SJSA1 (cell line): ENCODE measurements around the gene HMX1. TPM values are rescaled to one million over a fixed set of nuclear protein-coding genes. Genes with fewer than 3 reads are reported as not detected.

ENCODE experiments used
- DNase-seq, 2 experiments: peaks; one replicate each; pipeline ENCODE4 v3.0.0-alpha.2; 2015 to 2020; ENCODE audit warnings: low spot score in 2 of 2, low read depth in 1 of 2
- H3K27ac ChIP-seq: fragments of 250-450 bp; sonication (Bioruptor Pico); 2 replicates; pipeline ENCODE4 v1.5.1; 2020; ENCODE audit warnings: mild to moderate bottlenecking, moderate library complexity
- H3K27me3 ChIP-seq: fragments of 250-450 bp; sonication (Bioruptor Pico); replicated peaks from 2 replicates; pipeline ENCODE4 v1.5.1; 2020; ENCODE audit warnings: mild to moderate bottlenecking, moderate library complexity
- H3K36me3 ChIP-seq: fragments of 250-450 bp; sonication (Bioruptor Pico); 2 replicates; pipeline ENCODE4 v1.5.1; 2020; ENCODE audit warnings: mild to moderate bottlenecking
- H3K4me1 ChIP-seq: fragments of 250-450 bp; sonication (Bioruptor Pico); replicated peaks from 2 replicates; pipeline ENCODE4 v1.6.1; 2021; ENCODE audit warnings: mild to moderate bottlenecking
- H3K4me3 ChIP-seq: fragments of 250-450 bp; sonication (Bioruptor Pico); 2 replicates; pipeline ENCODE4 v1.5.1; 2020; ENCODE audit warnings: mild to moderate bottlenecking
- H3K9me3 ChIP-seq: fragments of 250-450 bp; sonication (Bioruptor Pico); replicated peaks from 2 replicates; pipeline ENCODE4 v1.5.1; 2020; ENCODE audit warnings: mild to moderate bottlenecking
- total RNA-seq: library from RNA; depleted of rRNA; stranded (reverse); fragments of >200 nt; shearing (Covaris generic); gene quantifications from 2 replicates; pipeline ENCODE4 v1.2.3, GENCODE V29; 2014

HMX1 gene
- total RNA-seq, 1 experiment from 2014 or later: 0.63 TPM

DNA sequence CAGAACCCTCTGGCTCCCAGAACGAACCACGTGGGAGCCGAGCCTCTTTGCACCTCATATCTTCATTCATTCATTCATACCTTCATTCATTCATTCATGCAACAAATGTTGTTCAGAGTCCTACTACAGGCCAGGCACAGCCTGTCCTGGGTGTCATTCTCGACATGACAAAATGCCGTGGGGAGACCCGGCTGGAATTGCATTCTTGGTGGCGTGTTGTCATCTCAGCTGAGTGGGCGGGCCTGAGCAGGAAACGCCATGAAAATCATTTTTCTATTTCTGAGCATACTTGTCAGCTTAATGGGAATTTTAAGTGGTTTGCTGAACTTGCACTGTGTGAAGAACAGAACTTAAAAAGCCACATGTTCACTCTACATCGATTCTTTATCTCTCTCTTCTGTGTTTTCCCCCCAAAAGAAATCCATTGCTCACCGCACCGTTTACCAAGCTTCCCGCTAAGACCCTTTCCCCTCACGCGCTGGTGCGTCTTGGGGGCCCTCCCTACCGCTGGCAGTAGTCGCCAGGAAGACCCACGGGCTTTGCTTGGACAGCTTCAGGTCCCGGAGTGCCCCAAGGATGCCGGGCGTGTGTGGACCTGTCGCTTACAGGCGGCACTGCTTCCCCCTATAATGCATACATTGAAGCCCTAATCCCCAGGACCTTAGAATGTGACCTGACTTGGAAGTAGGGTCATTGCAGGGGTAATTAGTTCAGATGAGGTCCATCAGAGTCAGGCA lies 41.6 kb upstream of the HMX1 start:
- peak in 1 of 2 experiments; percentile 6 for DNase-seq
- no peaks in the 10 kb centered on the region for H3K9me3 ChIP-seq
- H3K4me3 ChIP-seq: no peak overlapping the region
- no peaks in the 10 kb centered on the region for H3K4me1 ChIP-seq
- no peak overlapping the region for H3K27ac ChIP-seq
- no peaks in the 10 kb centered on the region for H3K36me3 ChIP-seq
- H3K27me3 ChIP-seq: no peaks in the 10 kb centered on the region

GRCh38 chr4:8912506-8912905 lies 40.9 kb upstream of the HMX1 start:
- no peaks in the 10 kb centered on the region for H3K4me1 ChIP-seq
- no peak overlapping the region for H3K27ac ChIP-seq
- H3K36me3 ChIP-seq: no peaks in the 10 kb centered on the region
- peak in 1 of 2 experiments; percentile 20 for DNase-seq
- no peaks in the 10 kb centered on the region for H3K27me3 ChIP-seq
- H3K9me3 ChIP-seq: no peaks in the 10 kb centered on the region
- H3K4me3 ChIP-seq: no peak overlapping the region

- Histone ChIP-seq H3K27me3 (no peaks in the 10 kb centered on the region), H3K27ac (no peak overlapping the region), H3K36me3 (no peaks in the 10 kb centered on the region), H3K4me3 (no peak overlapping the region), H3K4me1 (no peaks in the 10 kb centered on the region), H3K9me3 (no peaks in the 10 kb centered on the region)
- peak in 1 of 2 experiments; percentile 12 for DNase-seq
Measured at GRCh38 chr4:8912089-8912455, 40.4 kb upstream of the HMX1 start.

GRCh38 chr4:8911316-8912088 lies 39.9 kb upstream of the HMX1 start:
- H3K36me3 ChIP-seq: no peaks in the 10 kb centered on the region
- peak in 1 of 2 experiments; percentile 20 for DNase-seq
- no peaks in the 10 kb centered on the region for H3K9me3 ChIP-seq
- no peaks in the 10 kb centered on the region for H3K4me1 ChIP-seq
- no peak overlapping the region for H3K27ac ChIP-seq
- H3K4me3 ChIP-seq: no peak overlapping the region
- H3K27me3 ChIP-seq: no peaks in the 10 kb centered on the region

GRCh38 chr4:8910822-8911315 lies 39.2 kb upstream of the HMX1 start:
- H3K9me3 ChIP-seq: no peaks in the 10 kb centered on the region

DNA sequence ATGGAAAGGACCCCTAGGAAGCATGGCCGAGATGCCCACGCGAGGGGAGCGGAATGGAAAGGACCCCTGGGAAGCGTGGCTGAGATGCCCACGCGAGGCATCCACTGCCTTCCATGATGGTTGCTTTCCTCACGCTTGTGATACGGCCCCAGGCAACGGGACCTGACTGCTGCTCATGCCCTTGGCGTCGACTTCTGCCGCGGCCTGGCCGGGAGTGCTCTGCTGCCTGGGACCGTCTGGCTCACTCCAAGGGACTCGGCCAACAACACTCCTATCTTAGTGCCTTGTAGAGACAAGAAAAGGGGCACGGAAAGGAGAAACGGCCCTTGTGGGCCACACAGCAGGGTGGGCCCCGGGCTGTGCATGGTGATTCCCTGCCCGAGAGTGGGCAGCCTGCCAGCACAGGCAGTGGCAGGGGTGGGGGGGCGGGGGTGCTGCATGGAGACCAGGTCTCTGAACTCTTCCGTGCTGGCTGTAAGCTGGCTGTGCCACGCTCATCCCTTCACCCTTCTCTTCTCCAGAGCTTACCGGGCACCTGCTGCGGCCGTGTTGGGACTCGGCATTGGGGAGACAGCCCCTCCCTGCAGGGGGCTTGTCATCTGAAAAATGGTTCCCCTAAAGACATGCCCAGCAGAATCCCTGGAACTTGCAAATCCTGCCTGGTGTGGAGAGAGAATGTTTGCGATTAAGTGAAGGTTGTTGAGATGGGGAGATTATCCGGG lies 38.6 kb upstream of the HMX1 start:
- H3K27me3 ChIP-seq: no peaks in the 10 kb centered on the region
- H3K27ac ChIP-seq: no peak overlapping the region
- no peaks in the 10 kb centered on the region for H3K9me3 ChIP-seq
- no peaks in the 10 kb centered on the region for H3K4me1 ChIP-seq
- no peak overlapping the region for H3K4me3 ChIP-seq
- no peaks in the 10 kb centered on the region for H3K36me3 ChIP-seq
- DNase-seq: peak in 1 of 2 experiments; percentile 11

More at GRCh38 chr4:8910822-8911315, 39.2 kb upstream of the HMX1 start:
- peak in 1 of 2 experiments; percentile 25 for DNase-seq
- no peaks in the 10 kb centered on the region for H3K36me3 ChIP-seq
- H3K27ac ChIP-seq: no peak overlapping the region
- H3K4me1 ChIP-seq: no peaks in the 10 kb centered on the region
- no peaks in the 10 kb centered on the region for H3K27me3 ChIP-seq
- no peak overlapping the region for H3K4me3 ChIP-seq

DNA sequence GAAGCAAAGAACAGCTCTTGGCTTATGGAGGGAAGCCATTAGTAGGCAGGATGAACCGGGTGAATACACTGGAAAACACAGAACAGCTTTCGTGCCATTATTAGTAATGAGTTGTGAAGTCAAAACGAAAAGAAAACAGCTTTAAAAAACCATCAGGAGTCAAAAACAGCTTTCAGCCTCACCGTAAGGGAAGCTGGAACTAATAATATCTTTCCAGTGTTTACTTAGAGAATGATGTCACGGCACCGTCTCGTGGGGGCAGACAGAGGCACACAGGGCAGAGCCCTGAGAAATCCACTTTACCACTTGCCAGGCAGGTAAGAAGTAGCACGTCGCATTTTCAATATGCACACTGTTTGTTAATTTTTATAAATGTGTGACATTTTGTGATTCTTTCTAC lies 37.9 kb upstream of the HMX1 start:
- H3K27ac ChIP-seq: no peak overlapping the region

GRCh38 chr4:8908206-8908893 lies 36.7 kb upstream of the HMX1 start:
- H3K27me3 ChIP-seq: no peaks in the 10 kb centered on the region
- H3K36me3 ChIP-seq: no peaks in the 10 kb centered on the region
- H3K9me3 ChIP-seq: no peaks in the 10 kb centered on the region
- no peak overlapping the region for H3K4me3 ChIP-seq
- no peak overlapping the region for H3K27ac ChIP-seq
- peak in 1 of 2 experiments; percentile 22 for DNase-seq
- no peaks in the 10 kb centered on the region for H3K4me1 ChIP-seq

More for the DNA sequence above, 37.9 kb upstream of the HMX1 start:
- Histone ChIP-seq H3K27me3 (no peaks in the 10 kb centered on the region), H3K4me3 (no peak overlapping the region), H3K36me3 (no peaks in the 10 kb centered on the region), H3K4me1 (no peaks in the 10 kb centered on the region), H3K9me3 (no peaks in the 10 kb centered on the region)
- DNase-seq: peak in 1 of 2 experiments; percentile 5

GRCh38 chr4:8907596-8908205 lies 36.1 kb upstream of the HMX1 start:
- Histone ChIP-seq H3K4me3 (no peak overlapping the region), H3K9me3 (no peaks in the 10 kb centered on the region), H3K27ac (no peak overlapping the region), H3K4me1 (no peaks in the 10 kb centered on the region), H3K27me3 (no peaks in the 10 kb centered on the region), H3K36me3 (no peaks in the 10 kb centered on the region)
- DNase-seq: peak in 1 of 2 experiments; percentile 23

DNA sequence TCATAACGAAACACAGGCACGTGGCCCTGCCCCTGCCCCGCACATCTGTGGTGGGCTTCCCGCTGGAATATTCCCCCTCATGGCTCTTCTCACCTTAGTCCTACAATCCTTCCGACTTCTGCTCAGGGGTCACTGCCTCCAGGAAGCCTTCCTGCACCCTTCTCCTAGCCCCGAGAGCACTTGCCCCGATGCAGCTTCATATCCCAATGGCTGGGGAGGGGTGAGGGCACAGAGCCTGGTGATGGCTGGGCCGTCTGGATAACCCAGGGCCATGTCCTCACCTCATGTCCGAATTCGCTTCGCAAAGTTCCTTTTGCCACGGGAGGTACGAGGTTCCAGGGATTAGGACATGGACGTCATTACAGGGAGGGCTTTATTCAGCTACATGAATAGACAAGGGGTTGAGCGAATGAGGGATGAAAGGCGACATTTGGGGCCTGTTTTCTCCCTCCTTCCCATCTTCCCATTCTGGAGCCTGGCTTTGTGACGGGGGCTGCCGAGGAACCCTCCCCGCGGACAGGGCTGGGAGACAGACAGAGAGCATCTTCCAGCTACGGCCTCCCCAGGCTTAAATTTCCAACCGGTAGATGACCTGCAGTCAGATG lies 35.5 kb upstream of the HMX1 start:
- Histone ChIP-seq H3K36me3 (no peaks in the 10 kb centered on the region), H3K4me3 (no peak overlapping the region), H3K27ac (no peak overlapping the region), H3K27me3 (no peaks in the 10 kb centered on the region), H3K9me3 (no peaks in the 10 kb centered on the region), H3K4me1 (no peaks in the 10 kb centered on the region)
- DNase-seq: peak in 1 of 2 experiments; percentile 8

DNA sequence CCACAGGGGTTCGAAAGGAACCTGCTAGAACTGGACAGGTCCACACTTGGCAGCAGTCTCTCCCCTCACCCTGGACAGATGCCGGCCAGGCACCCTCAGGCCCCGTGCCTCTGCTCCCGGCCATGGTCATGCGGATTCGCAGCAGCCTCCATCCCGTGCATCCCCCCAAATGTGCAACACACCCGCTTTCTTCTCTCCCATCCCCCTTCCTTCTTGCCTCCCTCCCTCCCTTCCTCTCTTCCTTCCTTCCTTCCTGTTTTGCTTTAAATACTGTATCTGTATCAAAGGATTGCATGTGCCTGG lies 35.0 kb upstream of the HMX1 start:
- no peaks in the 10 kb centered on the region for H3K27me3 ChIP-seq
- no peak overlapping the region for H3K27ac ChIP-seq
- H3K4me1 ChIP-seq: no peaks in the 10 kb centered on the region
- no peak overlapping the region for H3K4me3 ChIP-seq
- DNase-seq: no peak
- no peaks in the 10 kb centered on the region for H3K36me3 ChIP-seq
- H3K9me3 ChIP-seq: no peaks in the 10 kb centered on the region

GRCh38 chr4:8905773-8906667 lies 34.4 kb upstream of the HMX1 start:
- Histone ChIP-seq H3K4me1 (no peaks in the 10 kb centered on the region), H3K36me3 (no peaks in the 10 kb centered on the region), H3K4me3 (no peak overlapping the region), H3K27ac (no peak overlapping the region), H3K9me3 (no peaks in the 10 kb centered on the region), H3K27me3 (no peaks in the 10 kb centered on the region)
- DNase-seq: peak in 1 of 2 experiments; percentile 9
